CD4-positive, CD25-positive, alpha-beta regulatory T cell (primary cell): Measurements from ENCODE around the gene EVC. TPM values are rescaled to one million over a fixed set of nuclear protein-coding genes. Genes with fewer than 3 reads are reported as not detected.
"Not testable (repeated sequence)": the region's sequence is repeated elsewhere in the genome, so short reads cannot be mapped to it uniquely, and the experiment has no call there.

Experiments
- ATAC-seq, 2 donors: fragments of 150-1000 bp; cut with Tn5 transposase; one replicate each; pipeline ENCODE4 v1.10.0; 2021; ENCODE audit warnings: low read depth in 2 of 2, moderate number of reproducible peaks in 2 of 2, moderate library complexity in 1 of 2
- DNase-seq, 3 donors: peaks; one replicate each; pipeline versions ENCODE4 v3.0.0 to v3.0.0-alpha.2; 2012 to 2022; ENCODE audit warnings: mixed read lengths in 1 of 3
- H3K27ac ChIP-seq: one replicate; pipeline ENCODE4 v1.7.0; 2013; ENCODE audit warnings: mild to moderate bottlenecking, low read length; ENCODE audit not compliant: insufficient read depth, poor library complexity, severe bottlenecking
- H3K27me3 ChIP-seq: one replicate; pipeline ENCODE4 v1.7.0; 2013; ENCODE audit warnings: low read length; ENCODE audit not compliant: control insufficient read depth, insufficient read depth
- H3K36me3 ChIP-seq: one replicate; pipeline ENCODE4 v1.7.0; 2013; ENCODE audit warnings: mild to moderate bottlenecking, low read length, moderate library complexity; ENCODE audit not compliant: control insufficient read depth, insufficient read depth
- H3K4me1 ChIP-seq: 2 replicates; pipeline ENCODE4 v1.7.0; 2013; ENCODE audit warnings: mild to moderate bottlenecking, low read length; ENCODE audit not compliant: insufficient read depth, control insufficient read depth, poor library complexity, severe bottlenecking
- H3K4me3 ChIP-seq: one replicate; pipeline ENCODE4 v1.7.0; 2013; ENCODE audit warnings: low read depth, mild to moderate bottlenecking, low read length, moderate library complexity
- H3K9me3 ChIP-seq, 2 experiments: 1 replicate in 1 of 2; 2 replicates in 1 of 2; pipeline ENCODE4 v1.7.0; 2013; ENCODE audit warnings: low read length in 2 of 2, mild to moderate bottlenecking in 1 of 2, moderate library complexity in 1 of 2; ENCODE audit not compliant: control insufficient read depth in 2 of 2
- H3K27ac Mint-ChIP-seq, 3 donors: one replicate each; pipeline ENCODE4 v1.8.0; 2020 to 2022; ENCODE audit warnings: mild to moderate bottlenecking in 3 of 3, mixed read lengths in 3 of 3, moderate library complexity in 2 of 3
- H3K27me3 Mint-ChIP-seq: one replicate; pipeline ENCODE4 v1.8.0; 2022; ENCODE audit warnings: mild to moderate bottlenecking, mixed read lengths
- H3K36me3 Mint-ChIP-seq: one replicate; pipeline ENCODE4 v1.8.0; 2020; ENCODE audit warnings: mixed read lengths
- H3K4me1 Mint-ChIP-seq, 4 donors: one replicate each; pipeline ENCODE4 v1.8.0; 2020 to 2022; ENCODE audit warnings: mixed read lengths in 4 of 4, mild to moderate bottlenecking in 1 of 4
- H3K4me3 Mint-ChIP-seq, 4 donors: one replicate each; pipeline ENCODE4 v1.8.0; 2020 to 2022; ENCODE audit warnings: mild to moderate bottlenecking in 4 of 4, mixed read lengths in 4 of 4, moderate library complexity in 3 of 4
- H3K9me3 Mint-ChIP-seq, 7 donors: one replicate each; pipeline ENCODE4 v1.8.0; 2020 to 2022; ENCODE audit warnings: mixed read lengths in 7 of 7, mild to moderate bottlenecking in 3 of 7, moderate library complexity in 2 of 7
- polyA plus RNA-seq, 4 donors: library from polyadenylated mRNA; unstranded; fragments of 300-500 nt; fragmentation: Illumina TruSeq; gene quantifications; one replicate each; pipeline ENCODE4 v1.2.3, GENCODE V29; 2021
- total RNA-seq: library from RNA; stranded (reverse); gene quantifications from one replicate; pipeline ENCODE4 v1.2.3, GENCODE V29; 2022

Gene EVC
- total and polyA plus RNA-seq, 5 donors from 2014 or later, result 0.02 to 4.6 TPM; not detected in 3

GRCh38 chr4:5722328-5722727 is 11.3 kb downstream of the EVC start:
- Histone ChIP-seq H3K27ac (no peak overlapping the region), H3K4me3 (no peak overlapping the region), H3K9me3 (no peaks in the 10 kb centered on the region), H3K27me3 (no peaks in the 10 kb centered on the region), H3K36me3 (no peaks in the 10 kb centered on the region), H3K4me1 (no peaks in the 10 kb centered on the region)
- no peak overlapping the region for H3K27ac Mint-ChIP-seq
- peaks cover 0 to 5% (median 2%) of the 10 kb centered on the region in 7 donors for H3K9me3 Mint-ChIP-seq
- no peaks in the 10 kb centered on the region for H3K27me3 Mint-ChIP-seq
- no peak for ATAC-seq
- no peak for DNase-seq
- H3K36me3 Mint-ChIP-seq, result peaks cover 3% of the 10 kb centered on the region
- H3K4me1 Mint-ChIP-seq, result no peaks in the 10 kb centered on the region
- no peak overlapping the region for H3K4me3 Mint-ChIP-seq

GRCh38 chr4:5724377-5724776 is 13.4 kb downstream of the EVC start:
- no peak overlapping the region for H3K27ac ChIP-seq
- H3K4me3 Mint-ChIP-seq, result no peak overlapping the region
- no peak for DNase-seq
- H3K27ac Mint-ChIP-seq, result no peak overlapping the region
- H3K4me1 ChIP-seq, result no peaks in the 10 kb centered on the region
- ATAC-seq, result no peak
- peaks cover 0 to 7% (median 2%) of the 10 kb centered on the region in 7 donors for H3K9me3 Mint-ChIP-seq
- H3K27me3 ChIP-seq, result no peaks in the 10 kb centered on the region
- no peak overlapping the region for H3K4me3 ChIP-seq
- H3K9me3 ChIP-seq, result no peaks in the 10 kb centered on the region
- no peaks in the 10 kb centered on the region for H3K4me1 Mint-ChIP-seq
- no peaks in the 10 kb centered on the region for H3K36me3 Mint-ChIP-seq
- H3K36me3 ChIP-seq, result no peaks in the 10 kb centered on the region
- H3K27me3 Mint-ChIP-seq, result no peaks in the 10 kb centered on the region

GRCh38 chr4:5728412-5728811 is 17.4 kb downstream of the EVC start:
- not testable (repeated sequence) for H3K9me3 ChIP-seq, H3K9me3 Mint-ChIP-seq, H3K27me3 Mint-ChIP-seq, H3K27ac Mint-ChIP-seq, ATAC-seq, H3K27me3 ChIP-seq, H3K36me3 Mint-ChIP-seq, H3K36me3 ChIP-seq, H3K27ac ChIP-seq, DNase-seq, H3K4me3 ChIP-seq, H3K4me1 ChIP-seq, H3K4me3 Mint-ChIP-seq, H3K4me1 Mint-ChIP-seq

GRCh38 chr4:5730436-5730835 is 19.4 kb downstream of the EVC start:
- H3K27me3 ChIP-seq, result no peaks in the 10 kb centered on the region
- H3K9me3 ChIP-seq, result no peaks in the 10 kb centered on the region
- H3K4me3 ChIP-seq, result no peak overlapping the region
- no peaks in the 10 kb centered on the region for H3K4me1 ChIP-seq
- Mint-ChIP-seq H3K9me3 (peaks cover 0 to 6% (median 4%) of the 10 kb centered on the region in 7 donors), H3K4me1 (no peaks in the 10 kb centered on the region), H3K27ac (no peak overlapping the region), H3K36me3 (no peaks in the 10 kb centered on the region), H3K27me3 (no peaks in the 10 kb centered on the region), H3K4me3 (no peak overlapping the region)
- ATAC-seq (no peak), DNase-seq (no peak)
- H3K36me3 ChIP-seq, result no peaks in the 10 kb centered on the region
- H3K27ac ChIP-seq, result no peak overlapping the region

- Histone ChIP-seq H3K27me3 (no peaks in the 10 kb centered on the region), H3K4me3 (no peak overlapping the region), H3K4me1 (no peaks in the 10 kb centered on the region), H3K9me3 (no peaks in the 10 kb centered on the region), H3K27ac (no peak overlapping the region), H3K36me3 (no peaks in the 10 kb centered on the region)
- no peak overlapping the region for H3K27ac Mint-ChIP-seq
- no peaks in the 10 kb centered on the region for H3K27me3 Mint-ChIP-seq
- no peak overlapping the region for H3K4me3 Mint-ChIP-seq
- H3K9me3 Mint-ChIP-seq, result peaks cover 0 to 6% (median 4%) of the 10 kb centered on the region in 7 donors
- DNase-seq (no peak), ATAC-seq (no peak)
- H3K36me3 Mint-ChIP-seq, result no peaks in the 10 kb centered on the region
- no peaks in the 10 kb centered on the region for H3K4me1 Mint-ChIP-seq
These were observed 20.3 kb downstream of the EVC start for GRCh38 chr4:5730993-5731990.

- H3K27ac Mint-ChIP-seq, result no peak overlapping the region
- Histone ChIP-seq H3K36me3 (no peaks in the 10 kb centered on the region), H3K27ac (no peak overlapping the region), H3K27me3 (no peaks in the 10 kb centered on the region), H3K9me3 (no peaks in the 10 kb centered on the region), H3K4me1 (no peaks in the 10 kb centered on the region), H3K4me3 (no peak overlapping the region)
- no peaks in the 10 kb centered on the region for H3K4me1 Mint-ChIP-seq
- peaks cover 0 to 6% (median 4%) of the 10 kb centered on the region in 7 donors for H3K9me3 Mint-ChIP-seq
- DNase-seq, result no peak
- no peak for ATAC-seq
- H3K36me3 Mint-ChIP-seq, result no peaks in the 10 kb centered on the region
- H3K4me3 Mint-ChIP-seq, result no peak overlapping the region
- no peaks in the 10 kb centered on the region for H3K27me3 Mint-ChIP-seq
These were observed 21.2 kb downstream of the EVC start for GRCh38 chr4:5732158-5732557.

- no peak overlapping the region for H3K27ac ChIP-seq
- ATAC-seq (no peak), DNase-seq (no peak)
- H3K4me1 ChIP-seq, result no peaks in the 10 kb centered on the region
- H3K27me3 ChIP-seq, result no peaks in the 10 kb centered on the region
- no peaks in the 10 kb centered on the region for H3K27me3 Mint-ChIP-seq
- no peak overlapping the region for H3K4me3 ChIP-seq
- H3K27ac Mint-ChIP-seq, result no peak overlapping the region
- H3K4me3 Mint-ChIP-seq, result no peak overlapping the region
- H3K9me3 ChIP-seq, result no peaks in the 10 kb centered on the region
- peaks cover 0 to 4% (median 0%) of the 10 kb centered on the region in 7 donors for H3K9me3 Mint-ChIP-seq
- no peaks in the 10 kb centered on the region for H3K36me3 Mint-ChIP-seq
- no peaks in the 10 kb centered on the region for H3K4me1 Mint-ChIP-seq
- no peaks in the 10 kb centered on the region for H3K36me3 ChIP-seq
These were observed 23.9 kb downstream of the EVC start for GRCh38 chr4:5734853-5735252.

GRCh38 chr4:5735463-5735862 is 24.5 kb downstream of the EVC start:
- peaks cover 0 to 4% (median 0%) of the 10 kb centered on the region in 7 donors for H3K9me3 Mint-ChIP-seq
- Histone ChIP-seq H3K27ac (no peak overlapping the region), H3K27me3 (no peaks in the 10 kb centered on the region), H3K4me1 (no peaks in the 10 kb centered on the region), H3K9me3 (no peaks in the 10 kb centered on the region), H3K36me3 (no peaks in the 10 kb centered on the region), H3K4me3 (no peak overlapping the region)
- no peaks in the 10 kb centered on the region for H3K36me3 Mint-ChIP-seq
- H3K4me3 Mint-ChIP-seq, result no peak overlapping the region
- no peak overlapping the region for H3K27ac Mint-ChIP-seq
- no peaks in the 10 kb centered on the region for H3K27me3 Mint-ChIP-seq
- no peaks in the 10 kb centered on the region for H3K4me1 Mint-ChIP-seq
- DNase-seq (no peak), ATAC-seq (no peak)
